WTC11 (cell line): ENCODE measurements around the gene PPP2R3C. TPM values are rescaled to one million over a fixed set of nuclear protein-coding genes. Genes with fewer than 3 reads are reported as not detected.

Experiments used
- ATAC-seq: fragments of 200-7000 bp; cut with Tn5 transposase; 2 replicates; pipeline ENCODE4 v1.10.0; 2021; ENCODE audit warnings: mild to moderate bottlenecking, moderate library complexity
- CTCF ChIA-PET: fragments of 300-600 bp; sonication (Branson Sonifier 250); formaldehyde crosslinking; loops from one replicate; lab custom pipeline; 2021; ENCODE audit warnings: antibody characterized with exemption; lab: Charles Lee
- POLR2A ChIA-PET: fragments of 350-600 bp; sonication (Branson Sonifier 250); formaldehyde crosslinking; loops from one replicate; lab custom pipeline; 2021; ENCODE audit warnings: antibody characterized with exemption; lab: Charles Lee
- DNase-seq: peaks from one replicate; pipeline ENCODE4 v3.0.0; 2021; ENCODE audit warnings: low spot score
- H3K27ac Mint-ChIP-seq: 2 replicates; pipeline ENCODE4 v1.8.0; 2021; ENCODE audit warnings: mixed read lengths
- H3K27me3 Mint-ChIP-seq: 2 replicates; pipeline ENCODE4 v1.8.0; 2021; ENCODE audit warnings: low read depth, mild to moderate bottlenecking, moderate library complexity, mixed read lengths
- H3K36me3 Mint-ChIP-seq: 2 replicates; pipeline ENCODE4 v1.8.0; 2021; ENCODE audit warnings: mixed read lengths
- H3K4me1 Mint-ChIP-seq: 2 replicates; pipeline ENCODE4 v1.8.0; 2022; ENCODE audit warnings: mixed read lengths
- H3K4me3 Mint-ChIP-seq: 2 replicates; pipeline ENCODE4 v1.8.0; 2021; ENCODE audit warnings: mild to moderate bottlenecking, moderate library complexity, mixed read lengths
- H3K9me3 Mint-ChIP-seq: 2 replicates; pipeline ENCODE4 v1.8.0; 2021; ENCODE audit warnings: mixed read lengths
- ATF1 ChIP-seq: sonication (generic); formaldehyde crosslinking; IDR thresholded peaks from 2 replicates; pipeline ENCODE4 v1.8.1; 2023; ENCODE audit warnings: mild to moderate bottlenecking, moderate library complexity, missing genetic modification reagents
- CREB1 ChIP-seq: sonication (generic); formaldehyde crosslinking; IDR thresholded peaks from 2 replicates; pipeline ENCODE4 v1.8.0; 2023; ENCODE audit warnings: mild to moderate bottlenecking, missing genetic modification reagents
- EMX1 ChIP-seq: fragments of 250-450 bp; sonication (Bioruptor Pico); IDR thresholded peaks from 2 replicates; pipeline ENCODE4 v1.8.0; 2021; ENCODE audit warnings: mild to moderate bottlenecking
- ESRRA ChIP-seq: sonication (generic); formaldehyde crosslinking; IDR thresholded peaks from 2 replicates; pipeline ENCODE4 v1.8.1; 2022; ENCODE audit warnings: mild to moderate bottlenecking, missing genetic modification reagents, borderline replicate concordance
- FOXK1 ChIP-seq: sonication (generic); formaldehyde crosslinking; IDR thresholded peaks from 2 replicates; pipeline ENCODE4 v1.8.0; 2022; ENCODE audit warnings: mild to moderate bottlenecking, moderate library complexity, missing genetic modification reagents
- GTF2I ChIP-seq: fragments of 250-450 bp; sonication (Bioruptor Pico); conservative IDR thresholded peaks from 2 replicates; pipeline ENCODE4 v1.4.0; 2021; ENCODE audit warnings: mild to moderate bottlenecking
- NFYB ChIP-seq: sonication (generic); formaldehyde crosslinking; conservative IDR thresholded peaks from 2 replicates; pipeline ENCODE4 v1.8.0; 2022; ENCODE audit warnings: low read depth, missing genetic modification reagents
- SMAD3 ChIP-seq: sonication (generic); formaldehyde crosslinking; IDR thresholded peaks from 2 replicates; pipeline ENCODE4 v1.8.0; 2022; ENCODE audit warnings: missing genetic modification reagents, mild to moderate bottlenecking, borderline replicate concordance
- SP1 ChIP-seq: sonication (generic); formaldehyde crosslinking; conservative IDR thresholded peaks from 2 replicates; pipeline ENCODE4 v1.8.1; 2022; ENCODE audit warnings: missing genetic modification reagents
- ZNF317 ChIP-seq: sonication (generic); formaldehyde crosslinking; IDR thresholded peaks from 2 replicates; pipeline ENCODE4 v1.8.1; 2023; ENCODE audit warnings: low read depth, mild to moderate bottlenecking, moderate library complexity, missing genetic modification reagents, borderline replicate concordance
- ZNF671 ChIP-seq: fragments of 250-450 bp; sonication (Bioruptor Pico); IDR thresholded peaks from 2 replicates; pipeline ENCODE4 v1.8.0; 2021; ENCODE audit warnings: mild to moderate bottlenecking
- total RNA-seq: library from RNA; stranded (reverse); gene quantifications from 3 replicates; pipeline ENCODE4 v1.2.3, GENCODE V29; 2021
- TF ChIP-seq, protein P1 (sequence below): sonication (generic); formaldehyde crosslinking; IDR thresholded peaks from 2 replicates; pipeline ENCODE4 v1.8.1; 2022; ENCODE audit warnings: mild to moderate bottlenecking, missing genetic modification reagents, moderate library complexity, borderline replicate concordance
- TF ChIP-seq, protein P2 (sequence below): fragments of 250-450 bp; sonication (Bioruptor Pico); IDR thresholded peaks from 2 replicates; pipeline ENCODE4 v1.9.0; 2021; ENCODE audit warnings: mild to moderate bottlenecking
- TF ChIP-seq, protein P3 (sequence below): sonication (generic); formaldehyde crosslinking; conservative IDR thresholded peaks from 2 replicates; pipeline ENCODE4 v1.8.1; 2022; ENCODE audit warnings: mild to moderate bottlenecking, missing genetic modification reagents
- TF ChIP-seq, protein P4 (sequence below): sonication (generic); formaldehyde crosslinking; IDR thresholded peaks from 2 replicates; pipeline ENCODE4 v1.8.0; 2022; ENCODE audit warnings: mild to moderate bottlenecking, missing genetic modification reagents
- TF ChIP-seq, protein P5 (sequence below): fragments of 250-450 bp; sonication (Bioruptor Pico); IDR thresholded peaks from 2 replicates; pipeline ENCODE4 v1.9.0; 2021; ENCODE audit warnings: mild to moderate bottlenecking, borderline replicate concordance
- TF ChIP-seq, protein P6 (sequence below): sonication (generic); formaldehyde crosslinking; IDR thresholded peaks from 2 replicates; pipeline ENCODE4 v1.8.1; 2023; ENCODE audit warnings: mild to moderate bottlenecking, missing genetic modification reagents

Gene PPP2R3C
- total RNA-seq, 1 experiment from 2014 or later, result 31.6 TPM

DNA sequence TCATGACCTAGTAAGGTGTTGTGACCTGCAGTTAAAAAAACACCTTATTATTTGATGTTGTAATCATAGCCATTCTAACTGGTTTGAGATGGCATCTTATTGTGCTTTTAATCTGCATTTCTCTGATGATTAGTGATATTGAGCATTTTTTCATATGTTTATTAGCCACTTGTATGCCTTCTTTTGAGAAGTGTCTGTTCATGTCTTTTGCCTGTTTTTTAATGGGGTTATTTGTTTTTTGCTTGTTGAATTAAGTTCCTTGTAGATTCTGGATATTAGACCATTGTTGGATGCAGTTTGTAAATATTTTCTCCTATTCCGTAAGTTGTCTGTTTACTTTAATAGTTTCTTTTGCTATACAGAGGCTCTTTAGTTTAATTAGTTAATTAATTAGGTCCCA, 41.6 kb upstream of the PPP2R3C start (continued):
- TF ChIP-seq, protein P1, sequence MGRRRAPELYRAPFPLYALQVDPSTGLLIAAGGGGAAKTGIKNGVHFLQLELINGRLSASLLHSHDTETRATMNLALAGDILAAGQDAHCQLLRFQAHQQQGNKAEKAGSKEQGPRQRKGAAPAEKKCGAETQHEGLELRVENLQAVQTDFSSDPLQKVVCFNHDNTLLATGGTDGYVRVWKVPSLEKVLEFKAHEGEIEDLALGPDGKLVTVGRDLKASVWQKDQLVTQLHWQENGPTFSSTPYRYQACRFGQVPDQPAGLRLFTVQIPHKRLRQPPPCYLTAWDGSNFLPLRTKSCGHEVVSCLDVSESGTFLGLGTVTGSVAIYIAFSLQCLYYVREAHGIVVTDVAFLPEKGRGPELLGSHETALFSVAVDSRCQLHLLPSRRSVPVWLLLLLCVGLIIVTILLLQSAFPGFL (CRISPR knock-in tag), result no peak

DNA sequence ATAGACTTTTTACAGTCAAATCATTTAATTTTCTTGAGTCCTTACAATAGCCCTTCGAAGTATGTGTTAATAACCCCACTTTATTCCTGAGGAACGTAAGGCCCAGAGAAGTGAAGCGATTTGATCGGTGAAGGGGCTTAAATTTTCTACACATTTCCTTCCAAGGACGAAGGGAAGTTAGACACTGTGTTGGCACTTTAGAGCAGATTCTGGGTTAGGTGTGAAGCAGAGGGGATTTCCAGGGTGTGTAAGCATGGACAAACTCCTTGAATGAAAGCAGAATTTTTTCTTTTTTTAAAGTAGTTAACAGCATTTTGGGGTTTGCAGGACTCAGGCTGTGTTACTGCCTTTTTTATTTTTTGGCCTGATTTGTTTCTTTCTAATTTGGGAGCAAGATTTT, 39.4 kb upstream of the PPP2R3C start:
- TF ChIP-seq NFYB (CRISPR knock-in tag) (no peak), SP1 (CRISPR knock-in tag) (no peak), ZNF671 (CRISPR knock-in tag) (no peak), CREB1 (no peak), ZNF317 (no peak), ESRRA (no peak), EMX1 (CRISPR knock-in tag) (no peak), FOXK1 (no peak), ATF1 (no peak), SMAD3 (no peak), GTF2I (CRISPR knock-in tag) (no peak)
- TF ChIP-seq, protein P2, sequence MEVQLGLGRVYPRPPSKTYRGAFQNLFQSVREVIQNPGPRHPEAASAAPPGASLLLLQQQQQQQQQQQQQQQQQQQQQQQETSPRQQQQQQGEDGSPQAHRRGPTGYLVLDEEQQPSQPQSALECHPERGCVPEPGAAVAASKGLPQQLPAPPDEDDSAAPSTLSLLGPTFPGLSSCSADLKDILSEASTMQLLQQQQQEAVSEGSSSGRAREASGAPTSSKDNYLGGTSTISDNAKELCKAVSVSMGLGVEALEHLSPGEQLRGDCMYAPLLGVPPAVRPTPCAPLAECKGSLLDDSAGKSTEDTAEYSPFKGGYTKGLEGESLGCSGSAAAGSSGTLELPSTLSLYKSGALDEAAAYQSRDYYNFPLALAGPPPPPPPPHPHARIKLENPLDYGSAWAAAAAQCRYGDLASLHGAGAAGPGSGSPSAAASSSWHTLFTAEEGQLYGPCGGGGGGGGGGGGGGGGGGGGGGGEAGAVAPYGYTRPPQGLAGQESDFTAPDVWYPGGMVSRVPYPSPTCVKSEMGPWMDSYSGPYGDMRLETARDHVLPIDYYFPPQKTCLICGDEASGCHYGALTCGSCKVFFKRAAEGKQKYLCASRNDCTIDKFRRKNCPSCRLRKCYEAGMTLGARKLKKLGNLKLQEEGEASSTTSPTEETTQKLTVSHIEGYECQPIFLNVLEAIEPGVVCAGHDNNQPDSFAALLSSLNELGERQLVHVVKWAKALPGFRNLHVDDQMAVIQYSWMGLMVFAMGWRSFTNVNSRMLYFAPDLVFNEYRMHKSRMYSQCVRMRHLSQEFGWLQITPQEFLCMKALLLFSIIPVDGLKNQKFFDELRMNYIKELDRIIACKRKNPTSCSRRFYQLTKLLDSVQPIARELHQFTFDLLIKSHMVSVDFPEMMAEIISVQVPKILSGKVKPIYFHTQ (CRISPR knock-in tag), result no peak
- TF ChIP-seq, protein P3, sequence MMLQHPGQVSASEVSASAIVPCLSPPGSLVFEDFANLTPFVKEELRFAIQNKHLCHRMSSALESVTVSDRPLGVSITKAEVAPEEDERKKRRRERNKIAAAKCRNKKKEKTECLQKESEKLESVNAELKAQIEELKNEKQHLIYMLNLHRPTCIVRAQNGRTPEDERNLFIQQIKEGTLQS (CRISPR knock-in tag), result no peak
- TF ChIP-seq, protein P4, sequence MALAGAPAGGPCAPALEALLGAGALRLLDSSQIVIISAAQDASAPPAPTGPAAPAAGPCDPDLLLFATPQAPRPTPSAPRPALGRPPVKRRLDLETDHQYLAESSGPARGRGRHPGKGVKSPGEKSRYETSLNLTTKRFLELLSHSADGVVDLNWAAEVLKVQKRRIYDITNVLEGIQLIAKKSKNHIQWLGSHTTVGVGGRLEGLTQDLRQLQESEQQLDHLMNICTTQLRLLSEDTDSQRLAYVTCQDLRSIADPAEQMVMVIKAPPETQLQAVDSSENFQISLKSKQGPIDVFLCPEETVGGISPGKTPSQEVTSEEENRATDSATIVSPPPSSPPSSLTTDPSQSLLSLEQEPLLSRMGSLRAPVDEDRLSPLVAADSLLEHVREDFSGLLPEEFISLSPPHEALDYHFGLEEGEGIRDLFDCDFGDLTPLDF (CRISPR knock-in tag), result no peak
- TF ChIP-seq, protein P5, sequence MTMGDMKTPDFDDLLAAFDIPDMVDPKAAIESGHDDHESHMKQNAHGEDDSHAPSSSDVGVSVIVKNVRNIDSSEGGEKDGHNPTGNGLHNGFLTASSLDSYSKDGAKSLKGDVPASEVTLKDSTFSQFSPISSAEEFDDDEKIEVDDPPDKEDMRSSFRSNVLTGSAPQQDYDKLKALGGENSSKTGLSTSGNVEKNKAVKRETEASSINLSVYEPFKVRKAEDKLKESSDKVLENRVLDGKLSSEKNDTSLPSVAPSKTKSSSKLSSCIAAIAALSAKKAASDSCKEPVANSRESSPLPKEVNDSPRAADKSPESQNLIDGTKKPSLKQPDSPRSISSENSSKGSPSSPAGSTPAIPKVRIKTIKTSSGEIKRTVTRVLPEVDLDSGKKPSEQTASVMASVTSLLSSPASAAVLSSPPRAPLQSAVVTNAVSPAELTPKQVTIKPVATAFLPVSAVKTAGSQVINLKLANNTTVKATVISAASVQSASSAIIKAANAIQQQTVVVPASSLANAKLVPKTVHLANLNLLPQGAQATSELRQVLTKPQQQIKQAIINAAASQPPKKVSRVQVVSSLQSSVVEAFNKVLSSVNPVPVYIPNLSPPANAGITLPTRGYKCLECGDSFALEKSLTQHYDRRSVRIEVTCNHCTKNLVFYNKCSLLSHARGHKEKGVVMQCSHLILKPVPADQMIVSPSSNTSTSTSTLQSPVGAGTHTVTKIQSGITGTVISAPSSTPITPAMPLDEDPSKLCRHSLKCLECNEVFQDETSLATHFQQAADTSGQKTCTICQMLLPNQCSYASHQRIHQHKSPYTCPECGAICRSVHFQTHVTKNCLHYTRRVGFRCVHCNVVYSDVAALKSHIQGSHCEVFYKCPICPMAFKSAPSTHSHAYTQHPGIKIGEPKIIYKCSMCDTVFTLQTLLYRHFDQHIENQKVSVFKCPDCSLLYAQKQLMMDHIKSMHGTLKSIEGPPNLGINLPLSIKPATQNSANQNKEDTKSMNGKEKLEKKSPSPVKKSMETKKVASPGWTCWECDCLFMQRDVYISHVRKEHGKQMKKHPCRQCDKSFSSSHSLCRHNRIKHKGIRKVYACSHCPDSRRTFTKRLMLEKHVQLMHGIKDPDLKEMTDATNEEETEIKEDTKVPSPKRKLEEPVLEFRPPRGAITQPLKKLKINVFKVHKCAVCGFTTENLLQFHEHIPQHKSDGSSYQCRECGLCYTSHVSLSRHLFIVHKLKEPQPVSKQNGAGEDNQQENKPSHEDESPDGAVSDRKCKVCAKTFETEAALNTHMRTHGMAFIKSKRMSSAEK (CRISPR knock-in tag), result no peak
- TF ChIP-seq, protein P6, sequence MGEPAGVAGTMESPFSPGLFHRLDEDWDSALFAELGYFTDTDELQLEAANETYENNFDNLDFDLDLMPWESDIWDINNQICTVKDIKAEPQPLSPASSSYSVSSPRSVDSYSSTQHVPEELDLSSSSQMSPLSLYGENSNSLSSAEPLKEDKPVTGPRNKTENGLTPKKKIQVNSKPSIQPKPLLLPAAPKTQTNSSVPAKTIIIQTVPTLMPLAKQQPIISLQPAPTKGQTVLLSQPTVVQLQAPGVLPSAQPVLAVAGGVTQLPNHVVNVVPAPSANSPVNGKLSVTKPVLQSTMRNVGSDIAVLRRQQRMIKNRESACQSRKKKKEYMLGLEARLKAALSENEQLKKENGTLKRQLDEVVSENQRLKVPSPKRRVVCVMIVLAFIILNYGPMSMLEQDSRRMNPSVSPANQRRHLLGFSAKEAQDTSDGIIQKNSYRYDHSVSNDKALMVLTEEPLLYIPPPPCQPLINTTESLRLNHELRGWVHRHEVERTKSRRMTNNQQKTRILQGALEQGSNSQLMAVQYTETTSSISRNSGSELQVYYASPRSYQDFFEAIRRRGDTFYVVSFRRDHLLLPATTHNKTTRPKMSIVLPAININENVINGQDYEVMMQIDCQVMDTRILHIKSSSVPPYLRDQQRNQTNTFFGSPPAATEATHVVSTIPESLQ (CRISPR knock-in tag), result no peak
- Mint-ChIP-seq H3K4me1 (peaks cover 4% of the 10 kb centered on the region), H3K4me3 (no peak overlapping the region), H3K27me3 (no peaks in the 10 kb centered on the region; the same call in 1 of the 2 replicates), H3K27ac (no peak overlapping the region), H3K36me3 (peaks cover 6% of the 10 kb centered on the region; the same call in 1 of the 2 replicates), H3K9me3 (no peaks in the 10 kb centered on the region)
- DNase-seq, result no peak
- ChIA-PET CTCF (interaction anchor here (0.8 kb wide), 1 partner anchor 20 kb away, joined by 3 read pairs; no protein-coding TSS in a partner anchor), POLR2A (no interaction called here)
- no peak for ATAC-seq
